ENCODE measurements around the gene LHX2. TPM values are rescaled to one million over a fixed set of nuclear protein-coding genes. Genes with fewer than 3 reads are reported as not detected.

LHX2 gene, protein sequence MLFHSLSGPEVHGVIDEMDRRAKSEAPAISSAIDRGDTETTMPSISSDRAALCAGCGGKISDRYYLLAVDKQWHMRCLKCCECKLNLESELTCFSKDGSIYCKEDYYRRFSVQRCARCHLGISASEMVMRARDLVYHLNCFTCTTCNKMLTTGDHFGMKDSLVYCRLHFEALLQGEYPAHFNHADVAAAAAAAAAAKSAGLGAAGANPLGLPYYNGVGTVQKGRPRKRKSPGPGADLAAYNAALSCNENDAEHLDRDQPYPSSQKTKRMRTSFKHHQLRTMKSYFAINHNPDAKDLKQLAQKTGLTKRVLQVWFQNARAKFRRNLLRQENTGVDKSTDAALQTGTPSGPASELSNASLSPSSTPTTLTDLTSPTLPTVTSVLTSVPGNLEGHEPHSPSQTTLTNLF
- total RNA-seq (under 1 TPM in 1 of 2 experiments, not detected in 1; 0.14 TPM), total RNA-seq (0 to 0.26 (median 0) reads per million in 172 experiments)
- 0.05 TPM for polyA plus RNA-seq (2013, experiment 1 of 2)
- polyA plus RNA-seq (2013, experiment 2 of 2) = 0.08 TPM

DNA sequence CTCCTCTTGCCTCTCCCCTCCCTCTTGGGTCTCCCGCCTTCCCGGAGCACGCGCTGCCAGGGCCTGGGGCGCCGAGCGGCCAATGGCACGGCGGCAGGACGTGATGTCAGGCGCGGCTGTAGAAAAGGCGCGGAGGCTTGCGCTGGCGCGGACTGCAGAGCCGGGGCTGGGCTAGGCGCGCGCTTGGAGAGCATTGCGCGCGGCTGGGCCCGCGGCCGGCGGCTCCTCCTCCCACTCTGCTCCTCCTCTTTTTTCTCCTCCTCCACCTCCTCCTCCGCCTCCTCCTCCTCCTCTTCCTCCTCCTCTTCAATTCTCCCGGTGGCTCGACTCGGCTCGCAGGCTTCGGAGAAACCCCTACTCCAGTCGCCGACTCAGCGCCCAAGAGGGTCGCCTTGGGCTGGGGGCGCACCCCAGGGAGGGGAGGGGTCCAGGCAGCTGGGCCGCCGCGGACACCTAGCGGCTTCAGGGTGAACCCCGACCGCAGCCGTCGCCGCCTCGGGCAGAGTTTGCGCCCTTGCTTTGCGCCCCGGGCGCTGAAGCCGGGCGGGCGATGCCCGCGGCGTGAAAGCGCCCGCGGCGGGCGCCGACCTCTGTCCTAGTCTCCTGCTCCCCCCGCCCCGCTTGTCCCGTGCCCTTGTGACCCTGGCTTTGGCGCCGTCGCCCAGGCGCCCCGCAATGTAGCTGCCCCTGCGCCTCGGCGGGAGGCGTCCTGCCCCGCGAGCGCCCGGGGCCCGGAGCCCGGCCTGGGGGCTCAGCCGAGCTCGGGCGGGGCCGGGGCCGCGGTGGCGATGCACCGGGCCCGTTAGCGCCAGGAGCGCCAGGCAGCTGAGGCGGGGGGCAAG lies at the start of gene LHX2:
LHX2 (plus strand) TSS at position 309 of the 842 bp plus-strand sequence. CDS start 581 bp downstream, outside the sequence.
- Histone ChIP-seq H3K4me1 (ENCODE audit: insufficient read depth, low read length) (peaks cover 46% of the 10 kb centered on the region), H3K27me3 (ENCODE audit: control insufficient read depth in 1 of 2, insufficient read depth in 2 of 2, low read length in 2 of 2) (peaks cover 75 to 95% of the 10 kb centered on the region in 2 experiments), H3K4me3 (ENCODE audit: low read length) (no peak within 1 kb of the TSS), H3K27ac (ENCODE audit: low read depth in 1 of 2, low read length in 2 of 2) (no peak within 1 kb of the TSS), H3K36me3 (ENCODE audit: insufficient read depth, low read length) (no peaks in the 10 kb centered on the region), H3K9me3 (ENCODE audit: control insufficient read depth in 1 of 2, insufficient read depth in 1 of 2, low read length in 2 of 2) (peaks cover 0 to 43% of the 10 kb centered on the region in 2 experiments)
- TF ChIP-seq, protein P1, sequence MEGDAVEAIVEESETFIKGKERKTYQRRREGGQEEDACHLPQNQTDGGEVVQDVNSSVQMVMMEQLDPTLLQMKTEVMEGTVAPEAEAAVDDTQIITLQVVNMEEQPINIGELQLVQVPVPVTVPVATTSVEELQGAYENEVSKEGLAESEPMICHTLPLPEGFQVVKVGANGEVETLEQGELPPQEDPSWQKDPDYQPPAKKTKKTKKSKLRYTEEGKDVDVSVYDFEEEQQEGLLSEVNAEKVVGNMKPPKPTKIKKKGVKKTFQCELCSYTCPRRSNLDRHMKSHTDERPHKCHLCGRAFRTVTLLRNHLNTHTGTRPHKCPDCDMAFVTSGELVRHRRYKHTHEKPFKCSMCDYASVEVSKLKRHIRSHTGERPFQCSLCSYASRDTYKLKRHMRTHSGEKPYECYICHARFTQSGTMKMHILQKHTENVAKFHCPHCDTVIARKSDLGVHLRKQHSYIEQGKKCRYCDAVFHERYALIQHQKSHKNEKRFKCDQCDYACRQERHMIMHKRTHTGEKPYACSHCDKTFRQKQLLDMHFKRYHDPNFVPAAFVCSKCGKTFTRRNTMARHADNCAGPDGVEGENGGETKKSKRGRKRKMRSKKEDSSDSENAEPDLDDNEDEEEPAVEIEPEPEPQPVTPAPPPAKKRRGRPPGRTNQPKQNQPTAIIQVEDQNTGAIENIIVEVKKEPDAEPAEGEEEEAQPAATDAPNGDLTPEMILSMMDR (IDR thresholded peaks at IDR 0.05) = no peak
- no peak for DNase-seq
- intact Hi-C loops (cut with DNase I, micrococcal nuclease) = no loop called here
- H3K4me3 Mint-ChIP-seq = no peak within 1 kb of the TSS
- no peak within 1 kb of the TSS for H3K27ac Mint-ChIP-seq
- no peaks in the 10 kb centered on the region for H3K36me3 Mint-ChIP-seq (ENCODE audit: low read depth)
- POLR2A ChIA-PET = no interaction called here
- CTCF ChIA-PET = no interaction called here
- peaks cover 36% of the 10 kb centered on the region for H3K4me1 Mint-ChIP-seq (ENCODE audit: low read depth)
- peaks cover 71% of the 10 kb centered on the region for H3K27me3 Mint-ChIP-seq
- peak; percentile 32 for ATAC-seq (ENCODE audit: poor library complexity)
- no peaks in the 10 kb centered on the region for H3K9me3 Mint-ChIP-seq

- Mint-ChIP-seq H3K4me3 (no peak overlapping the region), H3K27me3 (peaks cover 71% of the 10 kb centered on the region)
- CTCF ChIA-PET = no interaction called here
These were observed 46.8 kb upstream of the LHX2 start for GRCh38 chr9:123964761-123965160.

More at GRCh38 chr9:123964761-123965160, 46.8 kb upstream of the LHX2 start:
- Mint-ChIP-seq H3K9me3 (no peaks in the 10 kb centered on the region), H3K36me3 (ENCODE audit: low read depth) (no peaks in the 10 kb centered on the region), H3K27ac (no peak overlapping the region), H3K4me1 (ENCODE audit: low read depth) (no peaks in the 10 kb centered on the region)
- TF ChIP-seq, protein P1 (IDR thresholded peaks at IDR 0.05) = no peak
- Histone ChIP-seq H3K4me1 (ENCODE audit: insufficient read depth, low read length) (no peaks in the 10 kb centered on the region), H3K27ac (ENCODE audit: low read depth in 1 of 2, low read length in 2 of 2) (no peak overlapping the region), H3K4me3 (ENCODE audit: low read length) (no peak overlapping the region), H3K36me3 (ENCODE audit: insufficient read depth, low read length) (no peaks in the 10 kb centered on the region), H3K9me3 (ENCODE audit: control insufficient read depth in 1 of 2, insufficient read depth in 1 of 2, low read length in 2 of 2) (peaks cover 0 to 4% of the 10 kb centered on the region in 2 experiments), H3K27me3 (ENCODE audit: control insufficient read depth in 1 of 2, insufficient read depth in 2 of 2, low read length in 2 of 2) (peaks cover 19 to 24% of the 10 kb centered on the region in 2 experiments)
- DNase-seq = no peak
- no peak for ATAC-seq (ENCODE audit: poor library complexity)
- intact Hi-C loops (cut with DNase I, micrococcal nuclease) = loop anchor here in 1 of 2 experiments (10.0 kb wide), 1 partner anchor 420 kb away; no protein-coding TSS in a partner anchor
- POLR2A ChIA-PET = no interaction called here

Measured in CD4-positive, alpha-beta T cell (primary cell).